A172 (cell line): ENCODE data around the gene C1orf210. TPM values are rescaled to one million over a fixed set of nuclear protein-coding genes. Genes with fewer than 3 reads are reported as not detected.

Experiments used
- DNase-seq: peaks from one replicate; pipeline ENCODE4 v3.0.0-alpha.2; 2015; ENCODE audit warnings: low spot score
- total RNA-seq: library from RNA; depleted of rRNA; stranded (reverse); fragments of >200 nt; shearing (Covaris generic); gene quantifications from 2 replicates; pipeline ENCODE4 v1.2.3, GENCODE V29; 2014

Gene C1orf210
- total RNA-seq, 1 experiment from 2014 or later = not detected

GRCh38 chr1:43294761-43295160 is 9.4 kb upstream of the C1orf210 start:
- no peak for DNase-seq

DNA sequence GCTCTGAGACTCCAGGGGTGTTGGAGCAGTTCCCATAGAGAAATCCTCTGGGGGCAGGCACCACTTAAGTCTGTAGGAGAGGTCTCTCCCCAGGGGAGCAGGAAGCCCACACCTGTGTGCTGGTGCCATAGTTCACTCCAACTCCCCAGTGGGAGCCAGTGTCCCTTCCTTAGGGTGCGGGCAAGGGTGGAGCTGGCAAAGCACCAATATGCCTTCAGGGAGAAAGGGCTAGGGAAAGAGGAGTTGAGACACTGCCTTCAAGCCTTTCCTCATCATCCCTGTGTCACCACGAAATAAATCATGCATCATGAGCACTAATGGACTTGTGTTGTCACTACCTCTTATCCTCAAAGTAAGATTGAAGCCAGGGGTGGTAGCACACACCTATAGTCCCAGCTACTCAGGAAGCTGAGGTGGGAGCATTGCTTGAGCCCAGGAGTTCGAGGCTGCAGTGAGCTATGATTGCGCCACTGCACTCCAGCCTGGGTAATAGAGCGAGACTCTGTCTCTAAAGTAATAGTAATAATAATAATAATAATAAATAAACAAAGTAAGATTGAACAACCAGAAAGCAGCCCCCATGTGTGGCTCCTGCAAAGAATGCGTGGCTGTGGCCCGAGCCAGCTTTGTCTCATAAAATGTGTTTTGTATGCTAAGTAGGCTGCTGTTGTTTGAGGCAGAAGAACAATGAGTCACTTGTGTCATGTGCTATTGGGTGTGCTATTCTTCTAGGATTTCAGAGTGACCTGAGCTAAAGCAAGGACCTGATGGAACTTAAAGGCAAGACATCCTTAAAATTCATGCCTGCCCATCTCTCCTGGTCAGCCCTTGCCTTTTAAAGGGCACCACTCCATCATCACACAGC is 8.7 kb upstream of the C1orf210 start:
- DNase-seq = peak; percentile 55

GRCh38 chr1:43293176-43293575 is 7.8 kb upstream of the C1orf210 start:
- DNase-seq = no peak

DNA sequence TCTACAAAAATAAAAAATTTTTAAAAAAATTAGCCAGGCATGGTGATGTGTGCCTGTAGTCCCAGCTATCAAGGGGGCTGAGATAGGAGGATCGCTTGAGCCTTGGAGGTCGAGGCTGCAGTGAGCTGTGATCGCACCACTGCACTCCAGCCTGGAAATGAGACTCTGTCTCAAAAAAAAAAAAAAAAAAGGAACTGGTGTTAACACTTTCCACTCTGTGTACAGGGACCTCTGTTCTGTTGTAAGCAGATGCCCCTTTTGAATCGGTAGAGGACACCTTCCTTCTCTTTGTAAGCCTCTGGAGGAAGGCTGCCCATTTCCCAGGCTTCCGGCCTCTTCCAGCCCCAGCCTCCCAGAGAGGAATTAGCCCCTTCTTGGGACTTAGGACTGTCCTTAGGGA is 7.3 kb upstream of the C1orf210 start:
- no peak for DNase-seq

GRCh38 chr1:43292216-43292615 is 6.8 kb upstream of the C1orf210 start:
- no peak for DNase-seq

- DNase-seq = no peak
These were observed 3.7 kb upstream of the C1orf210 start for GRCh38 chr1:43288785-43289706.

- DNase-seq = no peak
These were observed 2.8 kb upstream of the C1orf210 start for GRCh38 chr1:43288058-43288784.

DNA sequence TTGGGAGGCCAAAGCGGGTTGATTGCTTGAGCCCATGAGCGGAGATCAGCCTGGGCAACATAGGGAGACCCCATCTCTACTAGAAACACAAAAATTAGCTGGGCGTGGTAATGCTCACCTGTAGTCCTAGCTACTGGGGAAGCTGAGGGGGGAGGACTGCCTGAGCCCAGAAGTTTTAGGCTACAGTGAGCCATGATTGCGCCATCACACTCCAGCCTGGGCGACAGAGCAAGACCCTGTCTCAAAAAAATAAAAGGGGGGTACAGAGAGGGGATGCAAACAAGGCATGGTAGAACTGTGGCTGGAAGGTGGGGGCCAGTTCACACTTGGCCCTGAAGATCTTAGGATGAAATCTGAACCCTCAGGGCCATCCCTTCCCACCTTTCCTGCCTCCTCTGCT is 1.2 kb upstream of the C1orf210 start:
- DNase-seq = no peak

DNA sequence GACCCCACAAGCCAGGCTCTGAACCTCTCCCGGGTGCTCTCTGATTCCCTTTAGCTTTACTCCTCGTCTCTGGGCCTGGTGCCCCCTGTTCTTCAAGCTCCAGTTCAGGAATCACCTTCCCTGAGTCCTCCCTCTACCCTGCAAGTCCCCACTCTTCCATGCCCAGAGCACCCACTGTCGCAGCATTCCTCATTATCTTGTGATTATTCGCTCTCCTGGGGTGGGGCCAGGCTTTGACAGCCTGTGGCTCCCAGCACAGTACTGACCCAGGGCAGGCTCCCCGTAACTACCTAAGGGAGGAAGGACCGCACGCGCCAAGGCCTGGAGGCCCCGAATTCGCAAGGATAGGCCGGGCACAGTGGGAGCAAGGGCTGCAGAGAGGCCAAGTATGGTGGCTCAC is 734 bp upstream of the C1orf210 start:
- DNase-seq = no peak

DNA sequence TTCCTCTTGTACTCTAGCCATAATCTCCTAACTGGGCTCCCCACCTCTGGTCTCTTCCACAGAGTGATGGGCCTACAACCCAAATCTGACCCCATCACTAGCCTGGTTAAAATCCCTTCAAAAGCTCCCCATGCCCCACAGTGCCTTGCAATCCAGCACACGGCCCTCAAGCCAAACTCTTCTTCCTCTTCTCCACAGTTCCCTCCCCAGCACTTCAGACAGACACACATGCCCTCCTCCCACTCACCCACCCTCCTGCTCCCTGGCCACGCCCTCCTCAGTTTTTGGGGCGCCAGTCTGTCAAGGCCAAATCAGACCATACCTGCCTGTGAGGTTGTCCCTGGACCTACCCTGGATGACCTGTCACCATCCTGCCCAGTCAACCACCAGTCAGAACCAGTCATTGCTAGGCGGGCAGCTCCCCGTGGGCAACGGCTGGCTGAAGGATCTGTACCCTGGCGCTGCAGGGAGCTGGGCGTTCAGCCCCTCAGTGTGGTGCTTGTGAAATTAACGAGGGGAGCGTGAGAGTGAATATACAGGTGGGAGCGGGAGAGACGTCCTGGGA is 753 bp downstream of the C1orf210 start:
- no peak for DNase-seq

DNA sequence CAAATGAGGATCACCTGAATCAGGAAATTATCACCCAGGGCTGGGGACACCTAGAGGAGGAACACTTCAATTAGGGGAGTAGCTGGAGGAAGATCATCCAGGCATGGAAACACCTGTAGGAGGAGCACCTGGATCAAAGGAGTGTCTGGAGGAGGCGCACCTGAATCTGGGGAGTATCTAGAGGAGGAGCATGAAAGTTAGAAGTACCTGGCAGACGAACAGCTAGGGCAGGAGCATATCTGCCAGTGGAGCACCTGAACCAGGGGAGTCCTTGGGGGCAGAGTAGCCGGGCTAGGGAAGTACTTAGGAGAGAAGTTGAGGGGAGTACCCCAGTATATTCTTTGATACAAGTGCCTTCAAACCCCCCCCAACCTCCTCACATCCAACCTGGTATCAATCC is 1.3 kb downstream of the C1orf210 start:
- DNase-seq = no peak

DNA sequence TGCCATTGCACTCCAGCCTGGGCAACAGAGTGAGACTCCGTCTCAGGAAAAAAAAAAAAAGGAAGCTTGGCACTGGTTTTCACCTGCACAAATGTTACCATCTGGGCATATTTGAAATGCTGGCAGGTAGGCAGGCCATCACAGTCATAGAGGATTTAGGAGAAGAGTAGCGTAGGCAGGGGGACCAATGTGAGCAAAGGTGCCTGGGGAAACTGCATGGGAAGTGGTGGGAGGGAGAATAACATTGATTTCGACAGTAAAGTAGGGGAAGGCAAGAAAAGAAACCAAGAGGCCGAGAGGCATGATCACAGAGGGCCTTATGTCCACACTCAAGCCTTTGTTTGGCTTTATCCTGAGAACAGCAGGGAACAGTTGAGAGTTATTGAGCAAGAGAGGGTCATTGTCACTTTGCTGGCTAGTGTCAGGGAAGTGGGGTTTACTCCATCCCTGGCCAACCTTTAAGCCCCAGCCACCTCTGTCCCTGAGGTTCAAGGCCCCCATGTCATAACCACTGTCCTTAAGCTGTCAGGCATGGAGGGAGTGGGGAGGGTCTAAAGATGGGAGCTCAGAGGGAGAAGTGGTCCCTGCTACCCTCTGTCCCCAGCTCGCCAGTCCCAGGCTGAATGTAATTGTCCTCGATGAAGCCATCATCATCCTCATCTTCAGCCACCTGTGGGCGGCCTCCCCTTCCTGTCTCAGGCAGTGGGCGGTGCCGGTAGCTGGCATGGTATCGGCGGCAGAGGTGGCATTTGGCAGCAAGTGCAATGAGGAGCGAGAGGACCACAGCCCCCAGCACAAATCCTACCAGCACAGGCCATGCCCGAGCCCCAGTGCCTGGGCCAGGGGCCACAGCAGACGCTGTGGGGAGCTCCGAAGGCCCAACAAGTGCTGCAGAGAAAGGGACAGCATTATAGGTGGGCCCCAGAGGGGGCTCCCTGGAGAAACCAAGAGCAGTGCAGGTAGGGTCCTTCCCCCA is 2.9 kb downstream of the C1orf210 start:
- no peak for DNase-seq

GRCh38 chr1:43280692-43281091 is 4.7 kb downstream of the C1orf210 start:
- DNase-seq = no peak

DNA sequence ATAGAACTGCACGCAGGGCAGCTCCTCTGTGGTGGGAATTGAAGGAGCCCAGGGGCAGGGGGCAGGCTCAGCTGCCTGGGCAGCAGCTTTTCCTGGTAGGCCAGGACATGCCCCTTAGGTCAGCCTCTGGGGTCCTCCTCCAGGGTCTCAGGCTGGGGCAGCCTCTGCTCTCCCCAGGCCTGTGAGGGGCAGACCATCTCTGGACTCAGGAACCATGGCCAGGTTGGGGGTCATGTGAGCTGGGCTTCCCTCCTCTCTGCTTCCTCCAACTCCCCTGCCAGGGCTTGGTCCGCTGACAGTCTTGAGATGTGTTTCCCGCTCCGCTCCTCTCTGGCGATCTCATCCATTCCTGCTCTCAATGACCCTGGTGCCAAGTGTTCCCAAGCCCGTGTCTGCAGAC is 5.7 kb downstream of the C1orf210 start:
- DNase-seq = no peak

- DNase-seq = no peak
These were observed 6.2 kb downstream of the C1orf210 start for GRCh38 chr1:43279161-43279560.

GRCh38 chr1:43277116-43277876 is 8.1 kb downstream of the C1orf210 start:
- no peak for DNase-seq

GRCh38 chr1:43276673-43277072 is 8.7 kb downstream of the C1orf210 start:
- no peak for DNase-seq

- no peak for DNase-seq
These were observed 9.4 kb downstream of the C1orf210 start for GRCh38 chr1:43275826-43276620.

- no peak for DNase-seq
These were observed 10.6 kb downstream of the C1orf210 start for GRCh38 chr1:43274804-43275180.
